ENCODE results near the gene LRP2BP.

LRP2BP gene

DNA sequence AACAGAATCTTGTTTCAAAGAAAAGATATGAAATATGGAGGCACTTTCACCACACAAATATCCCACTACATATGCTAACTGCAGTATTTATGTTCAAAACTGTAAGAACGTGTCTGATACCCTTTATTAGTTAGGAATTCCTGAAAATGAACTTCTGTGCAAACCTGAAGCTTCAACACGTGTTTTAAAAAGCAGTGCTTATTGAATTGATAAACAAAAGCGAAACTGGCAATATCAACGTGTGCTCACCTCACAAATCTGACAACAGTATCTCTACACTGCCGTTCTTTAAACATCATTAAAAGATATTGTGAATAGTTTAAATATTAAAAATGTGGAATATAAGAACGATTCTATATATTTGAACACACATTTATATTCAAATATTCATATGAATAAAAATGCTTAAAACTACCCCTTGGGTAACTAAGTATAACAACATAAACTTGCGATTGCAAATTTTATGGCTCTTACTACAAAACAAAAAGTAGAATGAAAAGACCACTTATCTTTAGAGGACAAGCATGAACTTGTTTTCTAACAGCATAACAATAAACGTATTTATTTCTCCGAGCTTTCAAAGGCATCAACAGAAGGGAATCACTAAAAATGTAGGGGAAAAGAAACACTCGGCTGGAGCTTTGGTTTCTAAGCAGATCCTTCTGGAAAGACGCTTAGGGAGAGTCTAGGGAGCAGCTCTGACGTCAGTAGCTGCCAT is at the start of gene LRP2BP:
TSS of gene LRP2BP (minus strand) at position 687 of the 718 bp plus-strand sequence. CDS start 17,738 bp downstream, outside the sequence.
- no peak for DNase-seq

DNA sequence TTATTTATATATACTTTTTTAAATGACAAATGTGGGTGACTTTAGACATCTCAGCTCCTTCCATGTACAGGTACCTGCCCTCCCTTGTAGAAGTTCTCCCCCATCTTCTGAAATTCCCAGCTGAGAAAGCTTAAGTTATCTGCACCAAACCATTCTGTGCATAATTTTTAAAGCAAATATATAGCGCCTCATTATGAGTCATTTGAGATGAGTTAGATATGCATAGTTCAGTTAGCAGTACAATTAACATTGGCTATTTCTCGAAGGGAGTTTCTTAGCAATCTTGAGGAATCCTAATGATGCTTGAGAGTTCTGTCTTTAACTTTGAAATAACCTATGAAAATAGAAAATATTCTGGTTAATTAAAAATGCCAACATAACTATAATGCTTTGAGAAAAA is 49.5 kb upstream of the LRP2BP start:
- no peak for DNase-seq

DNA sequence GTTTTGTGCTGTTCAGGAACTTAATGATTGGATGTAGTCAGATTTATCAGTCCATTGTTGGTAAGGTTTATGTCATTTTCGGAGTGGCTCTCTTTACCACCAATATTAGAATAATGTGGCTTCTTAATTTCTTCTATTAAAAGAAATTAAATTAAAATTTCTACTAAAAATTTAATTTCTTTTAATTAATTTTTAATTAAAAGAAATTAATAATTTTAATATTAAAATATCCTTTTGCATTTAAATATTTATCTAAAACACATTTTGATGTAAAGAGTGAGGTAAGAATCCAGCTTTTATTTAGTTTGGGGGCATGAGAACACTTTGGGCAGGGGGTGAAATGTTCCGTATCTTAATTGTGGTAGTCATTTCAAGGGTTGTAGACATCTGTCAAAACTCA is 45.8 kb upstream of the LRP2BP start:
- no peak for DNase-seq

DNA sequence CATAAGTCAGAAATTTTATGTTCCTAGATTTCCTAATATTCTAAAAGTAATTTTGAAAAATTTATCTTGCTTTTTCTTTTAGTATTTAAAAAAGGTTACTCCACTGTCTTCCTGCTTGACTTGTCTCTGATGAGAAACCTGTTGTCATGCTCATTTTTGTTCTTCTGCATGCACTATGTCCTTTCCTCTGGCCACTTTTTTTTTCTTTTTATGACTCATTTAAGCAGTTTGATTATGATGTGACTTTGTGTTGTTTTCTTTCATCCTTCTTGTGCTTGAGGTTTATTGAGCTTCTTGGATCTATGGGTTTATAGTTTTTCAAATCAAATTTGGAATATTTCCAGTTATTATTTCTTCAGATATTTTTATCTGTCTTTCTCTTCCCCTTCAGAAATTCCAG is 42.1 kb upstream of the LRP2BP start:
- no peak for DNase-seq

DNA sequence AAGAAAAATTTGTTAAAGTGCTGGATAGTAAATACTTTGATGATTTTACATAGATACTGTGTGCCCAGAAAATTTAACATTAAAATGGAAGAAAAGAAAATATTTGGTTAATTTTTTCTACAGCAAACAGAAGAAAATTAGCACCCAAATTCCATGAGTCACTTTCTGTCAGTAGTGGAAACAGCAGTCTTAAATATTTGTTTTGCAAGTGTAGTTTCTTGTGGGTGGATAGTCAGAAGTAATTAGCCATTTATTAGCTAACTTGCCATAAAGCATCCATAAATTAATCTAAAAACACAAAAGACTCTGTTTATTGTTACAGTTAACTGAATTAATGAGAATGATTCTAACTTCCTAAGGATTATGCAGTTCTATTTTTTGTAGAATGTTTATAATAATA is 39.7 kb upstream of the LRP2BP start:
- no peak for DNase-seq

DNA sequence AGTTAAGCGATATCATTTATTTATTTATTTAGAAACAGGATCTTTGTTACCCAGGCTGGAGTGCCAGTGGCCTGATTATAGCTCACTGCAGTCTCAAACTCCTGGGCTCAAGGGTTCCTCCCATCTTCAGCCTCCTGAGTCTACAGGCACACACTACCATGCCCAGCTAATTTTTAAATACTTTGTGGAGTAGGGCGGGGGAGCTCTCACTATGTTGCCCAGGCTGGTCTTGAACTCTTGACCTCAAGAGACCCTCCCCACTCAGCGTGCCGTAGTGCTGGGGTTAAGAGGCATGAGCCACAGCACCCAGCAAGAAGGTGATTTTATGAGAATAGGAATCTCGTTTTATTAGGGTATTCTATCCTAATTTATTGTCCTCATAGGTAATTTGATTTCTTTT is 33.9 kb upstream of the LRP2BP start:
- no peak for DNase-seq

DNA sequence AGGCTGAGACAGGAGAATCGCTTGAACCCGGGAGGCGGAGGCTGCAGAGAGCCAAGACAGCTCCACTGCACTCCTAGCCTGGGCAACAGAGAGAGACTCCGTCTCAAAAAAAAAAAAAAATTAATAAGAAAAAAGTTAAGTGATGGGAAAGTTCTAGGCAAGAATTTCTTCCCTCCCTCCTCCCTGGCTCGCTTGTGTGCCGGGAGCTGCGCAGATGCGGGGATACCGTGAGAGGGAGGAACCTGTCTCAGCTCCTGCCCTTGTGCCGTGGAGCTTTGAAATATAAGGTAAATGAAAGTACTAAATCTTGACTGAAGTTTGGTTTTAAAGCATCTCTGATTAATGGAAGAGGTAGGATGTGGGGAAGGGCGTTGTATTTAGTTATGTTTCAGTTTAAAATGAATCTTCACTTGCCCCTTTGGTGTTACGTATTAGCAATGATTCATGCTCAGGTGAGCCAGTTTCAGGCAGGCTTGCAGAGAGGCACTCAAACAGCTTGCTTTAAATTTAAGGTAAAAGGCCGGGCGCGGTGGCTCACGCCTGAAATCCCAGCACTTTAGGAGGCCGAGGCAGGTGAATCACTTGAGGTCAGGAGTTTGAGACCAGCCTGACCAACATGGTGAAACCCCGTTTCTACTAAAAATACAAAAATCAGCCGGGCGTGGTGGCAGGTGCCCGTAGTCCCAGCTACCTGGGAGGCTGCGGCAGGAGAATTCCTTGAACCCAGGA is 31.4 kb upstream of the LRP2BP start:
- no peak for DNase-seq

DNA sequence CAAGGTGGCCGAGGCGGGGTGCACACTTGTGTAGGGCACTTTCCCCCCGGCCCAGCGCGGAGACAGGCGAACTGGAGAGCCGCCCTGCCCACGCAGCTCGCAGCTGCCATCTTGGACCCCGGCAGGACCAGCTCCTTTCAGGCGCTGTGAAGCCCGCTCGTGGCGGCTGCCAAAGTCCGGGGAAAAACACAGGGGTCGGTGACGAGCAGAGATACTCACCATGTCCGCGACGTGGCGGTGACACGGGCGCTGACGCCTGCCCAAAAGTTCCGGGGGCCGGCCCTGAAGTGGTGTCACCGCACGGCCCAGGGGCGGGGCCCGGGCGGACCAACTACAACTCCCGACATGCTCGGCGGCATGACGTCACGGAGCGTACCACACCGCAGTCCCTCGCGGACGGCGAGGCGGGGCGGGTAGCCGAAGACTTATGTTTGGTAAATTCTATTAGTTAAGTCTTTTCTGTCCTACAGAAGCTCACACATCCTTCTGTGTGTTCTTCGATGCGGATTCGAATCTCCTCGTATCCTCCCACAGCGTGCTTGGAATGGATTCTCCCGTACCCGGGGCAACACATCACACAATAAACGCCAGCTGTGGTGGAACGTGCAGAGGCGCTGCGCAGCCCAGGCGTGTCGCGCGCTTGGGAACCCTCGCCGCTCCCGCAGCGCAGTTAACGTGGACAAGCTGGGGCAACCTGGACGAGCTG is 30.1 kb upstream of the LRP2BP start, which contains the start of gene UFSP2:
TSS of gene UFSP2 (minus strand) at position 318 of the 706 bp plus-strand sequence. CDS start at position 222, 96 bp downstream.
- DNase-seq, result peak; percentile 76

DNA sequence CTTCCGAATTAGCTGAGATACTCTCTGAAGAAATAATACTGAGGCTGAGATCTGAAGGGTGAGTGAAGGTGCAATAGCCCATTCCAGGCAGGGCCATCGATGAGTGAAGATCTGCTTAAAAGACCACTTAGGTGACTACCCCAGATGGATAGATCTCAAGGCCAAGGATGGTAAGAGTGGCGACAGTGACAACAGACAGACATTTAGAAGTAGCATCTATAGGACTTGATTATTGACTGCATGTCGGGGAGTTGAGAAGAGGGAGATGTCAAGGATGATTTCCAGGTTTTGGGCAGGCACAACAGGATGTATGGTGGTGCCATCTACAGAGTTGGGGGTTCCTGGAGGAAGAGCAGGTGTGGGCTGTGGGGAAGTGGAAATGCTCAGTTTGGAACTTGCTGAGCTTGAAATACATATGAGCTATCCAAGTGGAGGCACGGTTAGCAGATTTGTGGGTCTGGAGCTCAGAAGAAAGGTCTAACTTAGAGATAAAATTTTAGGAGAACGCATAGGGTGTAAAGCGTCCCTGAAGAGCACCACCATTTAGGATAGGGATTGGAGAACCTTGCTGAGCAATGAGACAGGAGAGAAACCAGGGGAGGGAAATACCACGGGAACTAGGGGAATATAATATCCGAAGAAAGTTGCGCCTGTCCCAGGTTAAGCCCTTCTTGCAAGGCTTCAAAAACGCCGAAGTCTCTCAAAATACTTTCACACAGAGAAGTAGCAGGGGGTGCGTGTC is 29.4 kb upstream of the LRP2BP start:
- DNase-seq, result no peak

DNA sequence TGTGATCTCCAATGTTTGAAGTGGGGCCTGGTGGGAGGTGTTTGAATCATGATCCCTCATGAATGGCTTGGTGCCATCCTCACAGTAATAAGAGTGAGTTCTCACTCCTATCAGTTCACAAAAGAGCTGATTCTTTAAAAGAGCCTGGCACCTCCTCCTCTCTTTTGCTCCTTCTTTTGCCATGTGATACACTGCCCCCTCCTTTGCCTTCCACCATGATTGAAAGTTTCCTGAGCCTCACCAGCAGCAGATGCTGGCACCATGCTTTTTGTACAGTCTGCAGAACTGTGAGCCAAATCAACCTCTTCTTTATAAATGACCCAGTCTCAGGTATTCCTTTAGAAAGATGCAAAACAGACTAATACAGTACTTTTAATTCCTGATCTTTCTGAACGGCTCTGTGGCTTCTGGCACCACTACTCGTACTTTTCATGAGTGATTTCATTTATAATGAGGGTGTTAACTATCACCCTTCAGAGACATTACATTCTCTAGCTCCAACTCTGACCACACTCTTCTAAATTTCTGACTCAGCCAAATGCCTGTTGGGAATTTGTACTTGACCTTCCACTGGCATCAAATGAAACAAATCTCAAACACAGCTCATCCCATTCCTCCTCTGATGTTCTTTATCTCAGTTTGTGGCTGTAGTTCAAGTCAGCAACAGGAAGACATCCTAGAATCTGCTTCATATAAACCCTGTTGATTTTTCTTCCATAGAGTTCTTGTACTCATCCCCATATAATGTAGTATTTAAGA is 25.8 kb upstream of the LRP2BP start:
- no peak for DNase-seq

DNA sequence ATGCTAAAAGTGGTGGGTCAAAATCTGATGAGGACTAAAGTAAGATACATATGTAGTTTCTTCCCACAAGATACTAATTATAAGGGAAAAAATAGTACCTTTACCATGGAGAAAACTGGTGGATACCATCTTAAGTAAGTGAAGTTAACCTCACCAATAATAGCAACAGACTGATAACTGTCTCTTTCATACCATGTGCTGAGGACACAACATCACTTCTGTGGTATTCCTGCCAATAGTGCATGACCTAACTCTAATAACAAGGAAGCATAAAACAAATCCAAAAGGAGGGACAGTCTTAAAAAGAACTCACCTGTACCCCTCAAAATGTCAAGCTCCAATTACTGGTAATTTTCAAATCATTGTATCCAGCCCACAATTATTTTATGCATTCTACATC is 21.2 kb upstream of the LRP2BP start:
- DNase-seq, result no peak

DNA sequence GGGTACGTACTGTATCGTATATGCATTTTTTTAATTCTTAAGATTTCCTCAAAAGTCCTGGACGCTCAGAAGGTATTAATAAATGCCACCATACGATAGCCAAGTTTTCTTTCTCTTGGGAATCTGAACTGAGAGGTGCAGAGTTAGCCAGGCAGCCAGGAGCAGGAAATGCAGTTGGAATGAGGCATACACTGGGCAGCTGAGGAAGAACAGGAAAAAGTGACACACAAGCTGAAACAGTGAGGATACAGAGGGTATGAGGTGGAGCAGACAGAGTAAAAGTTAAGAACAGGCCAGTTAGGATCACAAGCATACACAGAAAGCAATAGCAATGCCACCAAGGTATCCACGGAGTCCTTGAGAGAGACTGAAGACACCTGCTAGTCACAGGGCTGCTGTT is 16.7 kb upstream of the LRP2BP start:
- DNase-seq, result no peak

DNA sequence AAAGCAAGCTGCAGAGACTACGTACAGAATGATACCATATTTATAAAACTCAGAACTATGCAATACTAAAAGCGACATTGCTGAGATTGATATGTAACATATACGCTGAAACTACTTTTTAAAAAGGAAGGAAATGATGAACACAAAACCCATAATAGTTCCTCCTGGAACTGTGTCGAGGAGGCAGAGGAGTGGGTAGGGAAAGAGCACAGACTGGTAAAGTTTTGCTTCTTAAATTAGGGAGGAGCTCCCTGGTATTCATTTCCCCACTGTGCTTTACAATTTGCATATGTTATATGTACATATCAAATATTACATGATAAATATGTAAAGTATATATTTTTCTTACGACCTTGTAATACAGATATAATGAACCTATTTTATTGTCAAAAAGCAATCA is 16.1 kb upstream of the LRP2BP start:
- DNase-seq, result no peak

DNA sequence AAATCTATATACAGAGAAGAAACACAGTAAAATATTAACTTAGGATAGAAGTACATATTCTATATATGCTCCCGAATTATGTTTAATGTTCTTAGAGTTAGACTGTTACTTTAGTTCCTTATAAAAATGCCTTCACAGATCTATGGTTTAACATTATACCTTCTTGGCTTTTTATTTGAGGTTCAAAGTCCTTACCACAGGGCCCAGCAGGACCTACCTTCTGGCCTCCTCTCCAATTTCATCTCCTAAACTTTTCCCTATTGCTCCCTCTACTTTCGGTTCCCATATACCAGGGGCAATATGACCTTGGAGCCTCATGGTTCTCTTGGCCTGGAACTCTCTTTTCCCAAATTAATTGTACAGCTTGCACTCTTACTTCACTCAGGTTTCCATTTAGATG is 12.7 kb upstream of the LRP2BP start:
- DNase-seq, result no peak

DNA sequence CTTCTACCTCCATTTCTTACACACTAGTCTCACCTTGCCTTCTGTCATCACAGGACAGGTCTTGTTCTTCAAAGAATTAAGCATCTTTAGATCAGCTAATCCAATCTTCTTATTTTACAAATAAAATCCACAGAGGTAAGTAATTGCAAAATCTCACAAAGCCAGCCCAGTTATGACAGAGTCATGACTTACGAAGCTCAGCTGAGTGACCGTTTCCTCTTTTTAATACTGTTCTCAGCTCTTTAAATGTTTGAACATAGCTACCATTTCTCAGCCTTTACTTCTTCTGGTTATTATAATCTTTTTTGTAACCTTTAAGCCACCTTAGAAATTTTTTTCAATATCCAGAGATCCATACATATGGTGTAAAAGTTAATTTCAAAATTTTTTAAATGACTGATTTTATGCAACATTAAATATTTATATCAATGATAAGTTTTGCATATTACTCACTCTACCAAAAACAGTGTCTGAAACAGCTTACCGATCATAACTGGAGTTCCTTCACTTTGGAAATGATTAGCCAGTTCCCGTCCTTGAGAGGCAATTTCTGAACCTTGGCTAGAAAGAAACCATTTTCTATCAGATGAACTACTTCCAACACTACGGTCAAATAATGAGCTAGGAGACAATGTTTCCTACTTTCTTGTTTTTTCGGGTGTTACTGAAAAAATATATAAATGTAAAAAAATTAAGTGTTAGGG is 9.7 kb upstream of the LRP2BP start:
- no peak for DNase-seq

DNA sequence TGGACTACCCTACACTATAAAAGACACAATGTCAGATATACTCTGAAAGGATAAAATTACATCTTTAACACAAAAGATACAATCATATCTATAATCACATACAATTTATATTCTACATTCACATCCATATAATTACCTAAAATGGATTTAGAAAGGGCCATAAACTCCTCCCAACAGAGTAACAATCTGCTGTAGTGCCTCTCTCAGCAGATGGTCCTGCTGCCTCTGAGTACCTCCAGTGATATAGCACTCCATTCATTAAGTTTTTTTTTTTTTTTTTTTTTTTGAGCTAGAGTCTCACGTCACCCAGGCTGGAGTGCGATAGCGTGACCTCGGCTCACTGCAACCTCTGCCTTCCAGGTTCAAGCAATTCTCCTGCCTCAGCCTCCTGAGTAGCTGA is 8.3 kb upstream of the LRP2BP start:
- DNase-seq, result peak; percentile 73

DNA sequence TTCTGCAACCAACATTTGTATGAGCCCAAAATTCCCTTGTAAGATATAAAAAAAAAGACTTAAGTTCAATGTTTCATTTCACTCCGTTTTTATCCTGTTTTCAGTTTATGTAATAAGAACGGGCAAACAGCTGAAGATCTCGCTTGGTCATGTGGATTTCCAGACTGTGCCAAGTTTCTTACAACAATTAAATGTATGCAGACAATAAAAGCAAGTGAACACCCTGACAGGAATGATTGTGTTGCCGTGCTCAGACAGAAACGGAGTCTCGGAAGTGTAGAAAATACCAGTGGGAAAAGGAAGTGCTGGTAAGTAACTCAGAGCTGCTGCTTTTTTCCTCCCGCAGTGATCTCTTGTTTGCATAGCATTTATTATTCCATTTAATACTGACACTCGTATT is 3.7 kb upstream of the LRP2BP start:
- no peak for DNase-seq

DNA sequence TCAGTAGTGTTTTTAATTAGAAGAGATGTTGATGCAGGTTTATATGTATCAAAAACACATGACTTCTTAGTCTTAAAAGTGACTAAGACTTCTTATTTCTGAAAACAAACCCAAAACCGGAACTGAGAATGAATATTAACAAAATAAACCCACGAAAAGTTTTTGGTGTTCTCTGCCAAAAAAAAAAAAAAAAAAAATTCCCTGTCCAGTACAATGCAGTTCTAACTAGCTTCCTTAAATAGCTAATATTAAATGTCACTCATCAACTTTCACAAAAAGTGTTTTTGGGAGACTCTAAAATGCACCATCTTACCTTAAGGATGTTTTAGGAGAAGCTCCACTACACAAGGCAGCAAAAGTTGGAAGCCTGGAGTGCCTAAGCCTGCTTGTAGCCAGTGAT is 2.9 kb upstream of the LRP2BP start:
- no peak for DNase-seq

DNA sequence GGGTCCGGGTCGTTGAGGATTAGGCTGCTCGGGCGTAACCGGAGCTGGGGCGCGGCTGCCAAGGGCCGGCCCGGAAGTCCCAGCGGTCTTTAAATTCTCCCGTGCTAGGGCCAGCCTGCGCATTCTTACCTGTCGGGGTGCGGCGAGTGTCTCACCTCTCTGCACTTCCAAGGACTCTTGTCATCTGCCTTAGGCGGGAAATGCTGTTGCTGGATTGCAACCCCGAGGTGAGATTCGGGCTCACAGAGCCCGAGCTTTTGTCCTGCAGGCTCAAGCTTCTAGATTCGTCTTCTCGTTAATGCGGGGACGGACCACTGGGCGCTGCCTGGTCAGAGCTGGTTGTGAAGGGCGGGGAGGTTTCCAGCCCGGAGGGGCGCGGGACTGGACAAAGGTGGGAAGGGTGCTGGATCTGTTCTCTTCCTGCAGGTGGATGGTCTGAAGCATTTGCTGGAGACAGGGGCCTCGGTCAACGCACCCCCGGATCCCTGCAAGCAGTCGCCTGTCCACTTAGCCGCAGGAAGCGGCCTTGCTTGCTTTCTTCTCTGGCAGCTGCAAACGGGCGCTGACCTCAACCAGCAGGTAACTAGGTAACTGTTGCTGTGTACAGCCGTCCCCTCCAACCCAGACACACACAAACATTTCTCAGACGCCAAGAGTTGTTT is 1.1 kb upstream of the LRP2BP start, which contains the start of gene ANKRD37:
TSS of gene ANKRD37 (plus strand) at position 118 of the 662 bp plus-strand sequence. CDS start at position 201, 83 bp downstream.
- DNase-seq, result no peak

DNA sequence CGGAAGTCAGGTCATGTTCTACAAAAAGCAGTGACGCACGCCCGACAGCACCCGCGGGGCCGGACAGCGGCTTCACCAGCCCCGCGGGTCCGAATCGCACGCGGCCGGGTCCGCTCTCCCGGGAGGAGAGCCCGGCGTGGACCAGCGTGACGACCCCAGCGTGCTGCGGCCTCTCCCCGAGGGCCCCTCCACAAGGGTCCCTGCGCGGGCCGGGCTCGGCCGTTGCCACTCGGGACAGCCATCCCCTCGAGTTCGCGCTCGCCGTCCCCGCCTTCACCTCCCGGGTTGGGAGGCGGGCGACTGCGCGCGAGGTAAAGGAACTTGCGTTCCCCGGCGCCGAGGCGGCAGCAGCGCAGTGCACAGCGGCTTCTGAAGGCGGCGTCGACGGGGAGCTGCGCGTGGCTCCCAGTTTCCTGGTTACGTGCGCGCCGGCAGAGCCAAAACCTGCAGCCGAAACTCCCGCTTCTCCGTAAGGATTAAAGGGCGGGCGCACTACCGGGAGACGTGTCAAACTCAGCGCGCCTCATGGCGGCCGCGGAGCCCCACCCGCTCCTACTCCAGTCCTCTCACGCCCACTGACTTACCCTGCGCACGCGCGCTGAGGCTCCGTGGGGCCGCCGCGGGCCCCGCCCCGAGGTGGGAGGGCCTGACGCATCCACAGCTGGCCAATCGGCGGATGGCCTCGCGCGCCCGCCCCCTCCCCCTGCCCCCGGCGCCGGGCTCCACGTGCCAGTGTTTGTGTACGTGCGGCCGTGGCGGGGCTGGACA is 416 bp upstream of the LRP2BP start:
- DNase-seq, result peak; percentile 92
